ENCODE data around the gene CRACDL. TPM values are rescaled to one million over a fixed set of nuclear protein-coding genes. Genes with fewer than 3 reads are reported as not detected.

Gene CRACDL
- total RNA-seq, 1 experiment from 2014 or later, result not detected

DNA sequence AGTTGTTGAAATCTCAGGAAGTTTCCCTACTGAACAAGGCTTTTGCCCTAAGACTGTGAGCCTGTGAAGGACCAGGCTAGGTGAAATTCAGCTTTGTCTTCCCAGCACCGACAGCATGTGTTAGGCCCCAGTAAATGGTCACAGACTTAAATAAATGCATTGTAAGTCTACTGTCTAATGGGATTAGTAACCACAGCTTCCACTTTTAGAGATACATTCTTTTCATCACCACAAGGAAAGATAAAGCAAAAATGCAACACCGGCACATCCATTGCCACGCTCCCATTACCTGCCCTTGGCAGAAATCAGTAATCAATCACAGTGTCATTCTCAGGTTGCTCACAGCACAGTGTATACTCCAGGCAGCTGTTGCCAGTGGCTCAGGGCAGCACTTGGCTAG lies 59.3 kb downstream of the CRACDL start:
- no peaks in the 10 kb centered on the region for H3K36me3 ChIP-seq (ENCODE audit: low read depth, low read length)
- ChIA-PET POLR2A (ENCODE audit: unreplicated experiment) (no interaction called here), CTCF (interaction anchor here (0.6 kb wide), 2 partner anchors 57 to 154 kb away, joined by 3 read pairs; no protein-coding TSS in a partner anchor)
- no peak overlapping the region for H3K27ac ChIP-seq (ENCODE audit: low read length)
- H3K4me3 ChIP-seq (ENCODE audit: low read length), result no peak overlapping the region
- no peaks in the 10 kb centered on the region for H3F3A ChIP-seq (ENCODE audit: low read length, unreplicated experiment)
- no peak overlapping the region for H3K4me2 ChIP-seq (ENCODE audit: low read length)
- no TSS peak for BruUV-seq (replicated peaks)
- H2AFZ ChIP-seq (ENCODE audit: low read length), result no peak overlapping the region
- H3K4me1 ChIP-seq (ENCODE audit: insufficient read depth, low read length), result no peaks in the 10 kb centered on the region
- no peak overlapping the region for H3K9ac ChIP-seq (ENCODE audit: low read length)
- H3K79me2 ChIP-seq (ENCODE audit: low read length), result no peaks in the 10 kb centered on the region
- TF ChIP-seq EZH2 (IDR thresholded peaks at IDR 0.05; ENCODE audit: low read length, unreplicated experiment) (no peak), EZH2phosphoT487 (IDR thresholded peaks at IDR 0.05; ENCODE audit: borderline replicate concordance, low read length) (no peak)
- TF ChIP-seq, protein P1, sequence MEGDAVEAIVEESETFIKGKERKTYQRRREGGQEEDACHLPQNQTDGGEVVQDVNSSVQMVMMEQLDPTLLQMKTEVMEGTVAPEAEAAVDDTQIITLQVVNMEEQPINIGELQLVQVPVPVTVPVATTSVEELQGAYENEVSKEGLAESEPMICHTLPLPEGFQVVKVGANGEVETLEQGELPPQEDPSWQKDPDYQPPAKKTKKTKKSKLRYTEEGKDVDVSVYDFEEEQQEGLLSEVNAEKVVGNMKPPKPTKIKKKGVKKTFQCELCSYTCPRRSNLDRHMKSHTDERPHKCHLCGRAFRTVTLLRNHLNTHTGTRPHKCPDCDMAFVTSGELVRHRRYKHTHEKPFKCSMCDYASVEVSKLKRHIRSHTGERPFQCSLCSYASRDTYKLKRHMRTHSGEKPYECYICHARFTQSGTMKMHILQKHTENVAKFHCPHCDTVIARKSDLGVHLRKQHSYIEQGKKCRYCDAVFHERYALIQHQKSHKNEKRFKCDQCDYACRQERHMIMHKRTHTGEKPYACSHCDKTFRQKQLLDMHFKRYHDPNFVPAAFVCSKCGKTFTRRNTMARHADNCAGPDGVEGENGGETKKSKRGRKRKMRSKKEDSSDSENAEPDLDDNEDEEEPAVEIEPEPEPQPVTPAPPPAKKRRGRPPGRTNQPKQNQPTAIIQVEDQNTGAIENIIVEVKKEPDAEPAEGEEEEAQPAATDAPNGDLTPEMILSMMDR (conservative IDR thresholded peaks at IDR 0.05; ENCODE audit: low read depth, low read length), result no peak
- ATAC-seq (no peak), DNase-seq (no peak)
- H3K9me3 ChIP-seq (ENCODE audit: low read length), result no peaks in the 10 kb centered on the region
- H3K9me2 ChIP-seq (replicated peaks; ENCODE audit: low read length), result no peaks in the 10 kb centered on the region
- no peaks in the 10 kb centered on the region for H3K27me3 ChIP-seq (ENCODE audit: low read length)
- intact Hi-C loops (cut with micrococcal nuclease), result no loop called here
- H4K20me1 ChIP-seq (ENCODE audit: low read length), result no peaks in the 10 kb centered on the region

DNA sequence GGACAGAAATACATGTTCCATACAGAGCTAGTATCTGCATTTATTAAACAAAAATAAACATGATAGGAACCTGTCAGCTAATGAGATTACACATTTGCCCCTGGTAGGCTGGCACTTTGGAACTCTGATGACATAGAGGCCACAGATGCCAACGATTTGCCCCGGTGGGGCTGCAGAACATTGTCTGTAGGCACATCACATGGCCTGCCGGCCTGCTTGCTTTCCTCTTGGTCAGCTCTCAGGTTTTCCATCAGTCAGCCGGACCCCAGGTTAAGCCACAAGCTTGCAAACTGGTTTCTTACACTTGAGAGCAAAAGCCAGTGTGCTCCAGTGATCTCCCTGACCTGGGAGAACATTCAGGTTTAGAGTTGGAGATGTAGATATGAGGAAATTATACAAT lies 60.3 kb downstream of the CRACDL start:
- no TSS peak for BruUV-seq (replicated peaks)
- Histone ChIP-seq H3K9me3 (ENCODE audit: low read length) (no peaks in the 10 kb centered on the region), H3K27me3 (ENCODE audit: low read length) (no peaks in the 10 kb centered on the region), H3K27ac (ENCODE audit: low read length) (no peak overlapping the region), H4K20me1 (ENCODE audit: low read length) (no peaks in the 10 kb centered on the region), H3K4me2 (ENCODE audit: low read length) (no peak overlapping the region), H3K36me3 (ENCODE audit: low read depth, low read length) (no peaks in the 10 kb centered on the region), H3K4me1 (ENCODE audit: insufficient read depth, low read length) (no peaks in the 10 kb centered on the region), H3K79me2 (ENCODE audit: low read length) (no peaks in the 10 kb centered on the region), H2AFZ (ENCODE audit: low read length) (no peak overlapping the region), H3K4me3 (ENCODE audit: low read length) (no peak overlapping the region), H3K9ac (ENCODE audit: low read length) (no peak overlapping the region), H3F3A (ENCODE audit: low read length, unreplicated experiment) (no peaks in the 10 kb centered on the region), H3K9me2 (replicated peaks; ENCODE audit: low read length) (no peaks in the 10 kb centered on the region)
- intact Hi-C loops (cut with micrococcal nuclease), result no loop called here
- ChIA-PET POLR2A (ENCODE audit: unreplicated experiment) (no interaction called here), CTCF (no interaction called here)
- ATAC-seq (no peak), DNase-seq (no peak)
- TF ChIP-seq, protein P1 (conservative IDR thresholded peaks at IDR 0.05; ENCODE audit: low read depth, low read length), result no peak
- TF ChIP-seq EZH2phosphoT487 (IDR thresholded peaks at IDR 0.05; ENCODE audit: borderline replicate concordance, low read length) (no peak), EZH2 (IDR thresholded peaks at IDR 0.05; ENCODE audit: low read length, unreplicated experiment) (no peak)

DNA sequence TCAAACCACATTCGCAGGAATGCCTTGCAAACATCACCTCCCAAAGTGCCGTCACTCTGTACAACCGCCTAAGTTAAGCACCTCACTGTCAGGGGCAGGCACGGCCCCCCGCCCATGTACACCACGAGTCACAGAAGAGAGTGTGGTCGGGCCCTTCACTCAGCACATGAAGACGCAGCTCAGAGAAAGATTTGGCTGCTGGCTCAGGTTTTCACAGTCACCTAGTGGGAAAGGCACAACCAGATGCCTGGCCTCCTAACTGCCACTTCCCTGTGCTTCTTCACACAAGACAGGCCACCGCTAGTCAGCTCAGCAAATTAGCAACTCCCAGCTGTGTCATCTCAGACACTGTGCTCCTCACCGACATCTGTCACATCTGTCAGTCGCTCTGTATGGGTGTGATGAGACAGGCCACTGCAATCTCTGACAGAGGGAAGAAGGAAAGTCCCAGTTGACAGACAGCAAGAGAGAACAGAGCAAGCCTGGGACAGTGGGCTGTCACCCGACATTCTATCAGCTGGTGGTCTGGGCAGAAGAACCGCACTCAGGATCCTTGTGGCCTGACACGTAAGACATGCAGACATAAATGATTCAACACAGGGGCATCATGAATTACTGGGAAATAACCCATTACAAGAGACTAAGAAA lies 60.8 kb downstream of the CRACDL start:
- Histone ChIP-seq H3F3A (ENCODE audit: low read length, unreplicated experiment) (no peaks in the 10 kb centered on the region), H3K4me1 (ENCODE audit: insufficient read depth, low read length) (peaks cover 2% of the 10 kb centered on the region; the same call in 1 of the 2 replicates), H2AFZ (ENCODE audit: low read length) (no peak overlapping the region), H4K20me1 (ENCODE audit: low read length) (no peaks in the 10 kb centered on the region), H3K36me3 (ENCODE audit: low read depth, low read length) (no peaks in the 10 kb centered on the region), H3K9me2 (replicated peaks; ENCODE audit: low read length) (no peaks in the 10 kb centered on the region), H3K27me3 (ENCODE audit: low read length) (no peaks in the 10 kb centered on the region), H3K9me3 (ENCODE audit: low read length) (no peaks in the 10 kb centered on the region), H3K79me2 (ENCODE audit: low read length) (no peaks in the 10 kb centered on the region), H3K27ac (ENCODE audit: low read length) (no peak overlapping the region), H3K4me3 (ENCODE audit: low read length) (no peak overlapping the region), H3K4me2 (ENCODE audit: low read length) (no peak overlapping the region), H3K9ac (ENCODE audit: low read length) (no peak overlapping the region)
- no peak for DNase-seq
- intact Hi-C loops (cut with micrococcal nuclease), result no loop called here
- BruUV-seq (replicated peaks), result no TSS peak
- CTCF ChIA-PET, result no interaction called here
- POLR2A ChIA-PET (ENCODE audit: unreplicated experiment), result no interaction called here
- TF ChIP-seq, protein P1 (conservative IDR thresholded peaks at IDR 0.05; ENCODE audit: low read depth, low read length), result no peak
- TF ChIP-seq EZH2phosphoT487 (IDR thresholded peaks at IDR 0.05; ENCODE audit: borderline replicate concordance, low read length) (no peak), EZH2 (IDR thresholded peaks at IDR 0.05; ENCODE audit: low read length, unreplicated experiment) (no peak)
- no peak for ATAC-seq

Data from PC-3 (cell line).